K562 (cell line): Measurements from ENCODE around the gene ZNF408. TPM values are rescaled to one million over a fixed set of nuclear protein-coding genes. Genes with fewer than 3 reads are reported as not detected.

Experiments
- ATAC-seq: fragments of 200-7000 bp; cut with Tn5 transposase; 3 replicates; pipeline ENCODE4 v1.9.1; 2020; ENCODE audit warnings: moderate library complexity
- BruUV-seq: library from RNA; stranded (reverse); fragments of 400-500 nt; replicated peaks from 2 replicates; lab custom pipeline; 2021; lab: Mats Ljungman, UMichigan
- CTCF ChIA-PET: fragments of 300-600 bp; formaldehyde crosslinking; extraction: SDS; loops from one replicate; lab custom pipeline; 2021; ENCODE audit warnings: low intra/inter-chr PET ratio; lab: Yijun Ruan, JAX
- POLR2A ChIA-PET: fragments of 300-600, 350-650 bp; sonication (Branson Sonifier 250); formaldehyde crosslinking; extraction: SDS; loops from one replicate; lab custom pipeline; 2021; ENCODE audit warnings: antibody characterized with exemption, inconsistent platforms; lab: Yijun Ruan, JAX
- DNase-seq, 4 experiments: peaks; one replicate each; pipeline versions ENCODE4 v3.0.0 to v3.0.0-alpha.2; 2011 to 2018; ENCODE audit warnings: low spot score in 3 of 4, mixed read lengths in 3 of 4; ENCODE audit errors: extremely low read depth in 1 of 4
- FAIRE-seq: peaks from 2 replicates; lab custom pipeline; 2011; peaks lifted over from hg19 to GRCh38; lab: Jason Lieb, UNC
- H2AFZ ChIP-seq: 2 replicates; pipeline ENCODE4 v1.6.0; 2011; ENCODE audit warnings: low read depth, low read length, control low read depth, inconsistent platforms
- H3K27ac ChIP-seq: fragments of 200-600 bp; 3 replicates; pipeline ENCODE4 v1.8.0; 2011; ENCODE audit warnings: low read depth, mild to moderate bottlenecking, control low read depth, inconsistent platforms, low read length, moderate library complexity, mixed read lengths; ENCODE audit errors: extremely low read depth
- H3K27me3 ChIP-seq, 2 experiments: fragments of 300-600 bp in 1 of 2; 2 replicates in 1 of 2; 3 replicates in 1 of 2; pipeline versions ENCODE4 v1.6.0 to v1.8.0; 2011; ENCODE audit warnings: inconsistent platforms in 2 of 2, low read length in 2 of 2, mild to moderate bottlenecking in 1 of 2, mixed read lengths in 1 of 2, moderate library complexity in 1 of 2; ENCODE audit not compliant: control insufficient read depth in 2 of 2, insufficient read depth in 2 of 2
- H3K36me3 ChIP-seq: fragments of 300-600 bp; 3 replicates; pipeline ENCODE4 v1.8.0; 2011; ENCODE audit warnings: mild to moderate bottlenecking, low read length, inconsistent platforms; ENCODE audit not compliant: control insufficient read depth, insufficient read depth
- H3K4me1 ChIP-seq, 2 experiments: fragments of 200-600 bp in 1 of 2; replicated peaks in 1 of 2; 2 replicates in 1 of 2; 3 replicates in 1 of 2; pipeline versions ENCODE4 v1.5.1 to v1.8.0; 2011; ENCODE audit warnings: inconsistent platforms in 2 of 2, low read length in 2 of 2, mild to moderate bottlenecking in 1 of 2, mixed read lengths in 1 of 2, moderate library complexity in 1 of 2; ENCODE audit not compliant: control insufficient read depth in 2 of 2, insufficient read depth in 2 of 2
- H3K4me2 ChIP-seq: 2 replicates; pipeline ENCODE4 v1.6.1; 2011; ENCODE audit warnings: low read length, control low read depth, inconsistent platforms, mixed read lengths; ENCODE audit not compliant: insufficient read depth
- H3K4me3 ChIP-seq: fragments of 200-600 bp; sonication (generic), shearing (Covaris generic); 2 replicates; pipeline ENCODE4 v1.5.1; 2016; ENCODE audit warnings: control low read depth, inconsistent platforms
- H3K79me2 ChIP-seq: fragments of 200-600 bp; 3 replicates; pipeline ENCODE4 v1.8.0; 2011; ENCODE audit warnings: low read length, inconsistent platforms; ENCODE audit not compliant: control insufficient read depth, insufficient read depth
- H3K9ac ChIP-seq, 2 experiments: 2 replicates each; pipeline versions ENCODE4 v1.6.0 to v1.6.1; 2011; ENCODE audit warnings: low read depth in 2 of 2, low read length in 2 of 2, control low read depth in 1 of 2, inconsistent platforms in 1 of 2, mild to moderate bottlenecking in 1 of 2, mixed read lengths in 1 of 2; ENCODE audit not compliant: insufficient read depth in 1 of 2
- H3K9me1 ChIP-seq: one replicate; pipeline ENCODE4 v1.6.0; 2011; ENCODE audit warnings: inconsistent platforms, mild to moderate bottlenecking, low read length, moderate library complexity; ENCODE audit not compliant: control insufficient read depth, insufficient read depth
- H3K9me3 ChIP-seq: replicated peaks from 2 replicates; pipeline ENCODE4 v1.5.1; 2011; ENCODE audit warnings: low read depth, low read length, inconsistent platforms; ENCODE audit not compliant: control insufficient read depth, insufficient read depth
- H4K20me1 ChIP-seq: replicated peaks from 2 replicates; pipeline ENCODE4 v1.6.1; 2011; ENCODE audit warnings: low read length, inconsistent platforms, mixed read lengths; ENCODE audit not compliant: control insufficient read depth, insufficient read depth
- EGR1 ChIP-seq: fragments of 450-650 bp; conservative IDR thresholded peaks from 2 replicates; pipeline ENCODE4 v1.6.1; 2017; ENCODE audit warnings: mild to moderate bottlenecking
- ESRRA ChIP-seq: fragments of 450-650 bp; IDR thresholded peaks from 2 replicates; pipeline ENCODE4 v1.6.1; 2014; ENCODE audit warnings: low read depth, mild to moderate bottlenecking, moderate library complexity, borderline replicate concordance
- FOXJ2 ChIP-seq: fragments of 200-800 bp; sonication (Bioruptor generic); IDR thresholded peaks from 2 replicates; pipeline ENCODE4 v1.6.1; 2016; ENCODE audit warnings: missing genetic modification characterization, missing compliant biosample characterization
- JUND ChIP-seq, 2 experiments: IDR thresholded peaks; 2 replicates in 1 of 2; 3 replicates in 1 of 2; pipeline ENCODE4 v1.6.1; 2011; ENCODE audit warnings: borderline replicate concordance in 2 of 2, low read depth in 2 of 2, low read length in 2 of 2, improper control_type of control experiment in 1 of 2, missing biosample characterization in 1 of 2, missing genetic modification characterization in 1 of 2, missing genetic modification reagents in 1 of 2
- KLF16 ChIP-seq: IDR thresholded peaks from 2 replicates; pipeline ENCODE4 v1.6.1; 2016; ENCODE audit warnings: antibody characterized with exemption
- MEF2D ChIP-seq: conservative IDR thresholded peaks from 2 replicates; pipeline ENCODE4 v1.6.1; 2016; ENCODE audit warnings: low read depth, missing genetic modification characterization, missing compliant biosample characterization
- MTA3 ChIP-seq: fragments of 450-650 bp; formaldehyde crosslinking; IDR thresholded peaks from 2 replicates; pipeline ENCODE4 v1.6.1; 2017; ENCODE audit warnings: mild to moderate bottlenecking, borderline replicate concordance
- NFIX ChIP-seq: fragments of 250-450 bp; sonication (Bioruptor Pico); IDR thresholded peaks from 2 replicates; pipeline ENCODE4 v1.4.0; 2020; ENCODE audit warnings: low read depth, mild to moderate bottlenecking, moderate library complexity
- OTX1 ChIP-seq: fragments of 450-650 bp; formaldehyde crosslinking; IDR thresholded peaks from 2 replicates; pipeline ENCODE4 v1.4.0; 2022; ENCODE audit warnings: mild to moderate bottlenecking
- STAG1 ChIP-seq: sonication (generic); formaldehyde crosslinking; IDR thresholded peaks from 2 replicates; pipeline ENCODE4 v1.5.0; 2020; ENCODE audit warnings: missing genetic modification reagents, borderline replicate concordance
- ZNF134 ChIP-seq: fragments of 250-450 bp; sonication (Bioruptor Pico); conservative IDR thresholded peaks from 2 replicates; pipeline ENCODE4 v1.4.0; 2020
- ZNF212 ChIP-seq: fragments of 450-650 bp; formaldehyde crosslinking; IDR thresholded peaks from 2 replicates; pipeline ENCODE4 v1.4.0; 2020; ENCODE audit warnings: mild to moderate bottlenecking
- ZNF23 ChIP-seq: fragments of 250-450 bp; sonication (Bioruptor Pico); IDR thresholded peaks from 2 replicates; pipeline ENCODE4 v1.4.0; 2020; ENCODE audit warnings: mild to moderate bottlenecking
- WGBS: fragments of 100-300 bp; shearing (Covaris generic); methylation state at CpG from one replicate; pipeline ENCODE4 v1.1.6; 2016; ENCODE audit warnings: low coverage, mixed read lengths; ENCODE audit not compliant: insufficient coverage; ENCODE audit errors: missing lambda C conversion rate; 5-methylcytosine and 5-hydroxymethylcytosine counted together
- in situ Hi-C: fragments of 300-500 bp; cut with MboI; formaldehyde crosslinking; loops from 4 replicates; pipeline ENCODE4 v1.15.0; 2018; ENCODE audit warnings: inconsistent platforms, mixed read lengths
- intact Hi-C: fragments of 100-400 bp; cut with micrococcal nuclease; formaldehyde crosslinking; loops from 2 replicates; pipeline ENCODE4 v1.14.2; 2022
- polyA plus RNA-seq, 8 experiments: library from polyadenylated mRNA; depleted of rRNA in 4 of 8; stranded (reverse) in 5 of 8; unstranded in 3 of 8; fragments of >200 nt; fragmentation: Nextera tagmentation in 2 of 8; fragmentation: Illumina TruSeq in 1 of 8; extraction: Ambion mirVana in 2 of 8; extraction: Trizol in 1 of 8; gene quantifications; 2 replicates each; pipeline versions ENCODE4 v1.2.1 to v1.2.3, GENCODE V29; 2011 to 2014; ENCODE audit warnings: inconsistent platforms in 1 of 8, missing spikeins in 1 of 8
- total RNA-seq, 7 experiments: library from RNA; depleted of rRNA in 6 of 7; stranded (reverse); fragments of >200 nt in 6 of 7; fragmentation: Illumina TruSeq in 2 of 7; extraction: Trizol in 2 of 7; gene quantifications; 2 replicates each; pipeline versions ENCODE4 v1.2.1 to v1.2.3, GENCODE V29; 2011 to 2021; ENCODE audit warnings: low replicate concordance in 1 of 7
- TF ChIP-seq, protein P1 (sequence below): fragments of 250-450 bp; sonication (Bioruptor Pico); IDR thresholded peaks from 2 replicates; pipeline ENCODE4 v1.4.0; 2020; ENCODE audit warnings: borderline replicate concordance
- TF ChIP-seq, protein P2 (sequence below): fragments of 450-650 bp; formaldehyde crosslinking; IDR thresholded peaks from 2 replicates; pipeline ENCODE4 v1.4.0; 2020; ENCODE audit warnings: mild to moderate bottlenecking, moderate library complexity
- TF ChIP-seq, protein P3 (sequence below): sonication (generic); formaldehyde crosslinking; IDR thresholded peaks from 2 replicates; pipeline ENCODE4 v1.8.0; 2023; ENCODE audit warnings: mild to moderate bottlenecking, missing genetic modification reagents

Gene ZNF408
- total and polyA plus RNA-seq, 9 of the 15 experiments (the other 6 are each of a cell fraction or from before 2014, with no cell fraction given), result 0.15 to 18.4 (median 7.4) TPM

DNA sequence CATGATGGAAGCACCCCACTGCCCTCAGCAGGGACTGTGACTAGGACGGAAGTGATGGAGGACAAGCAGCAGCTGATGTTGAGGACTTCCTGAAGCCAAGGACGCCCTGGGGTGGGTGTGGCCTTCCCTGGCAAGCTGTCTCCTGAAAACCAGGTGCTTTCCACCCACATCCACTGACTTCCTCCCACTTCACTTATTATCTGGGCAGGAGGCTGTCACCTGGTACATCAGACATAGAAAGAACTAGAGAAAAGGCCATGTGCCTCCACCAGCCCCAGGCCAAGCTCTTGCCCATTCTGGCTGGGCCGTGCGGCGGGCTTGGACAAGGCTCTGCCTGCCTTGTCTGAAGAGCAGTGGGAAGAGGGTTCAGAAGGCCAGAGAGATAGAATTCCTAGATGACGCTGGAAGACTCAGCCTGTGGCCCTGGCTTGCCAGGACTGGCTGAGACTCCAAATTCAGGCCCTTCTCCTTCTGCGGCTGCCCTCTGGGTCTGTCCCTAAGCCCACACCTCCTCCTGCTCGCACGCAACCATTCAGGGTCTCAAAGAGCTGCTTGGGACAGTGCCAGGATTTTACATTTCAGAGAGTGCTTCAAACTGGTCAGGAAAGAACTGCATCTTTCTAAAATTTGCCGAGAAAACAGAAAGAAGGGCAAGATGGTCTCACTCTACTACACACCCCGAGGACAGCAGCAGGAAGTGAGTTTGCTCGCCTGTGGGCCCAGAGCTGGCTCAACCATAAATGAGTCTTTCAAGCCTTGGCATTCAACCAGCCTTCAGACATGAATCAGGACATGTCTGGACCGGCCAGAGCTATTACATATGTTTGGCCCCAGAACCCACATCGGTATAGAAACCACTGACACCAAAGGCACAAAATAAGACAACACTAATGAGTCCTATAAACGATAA lies 13.7 kb upstream of the ZNF408 start (continued):
- TF ChIP-seq MEF2D (tag), result no peak
- TF ChIP-seq ESRRA, result no peak

DNA sequence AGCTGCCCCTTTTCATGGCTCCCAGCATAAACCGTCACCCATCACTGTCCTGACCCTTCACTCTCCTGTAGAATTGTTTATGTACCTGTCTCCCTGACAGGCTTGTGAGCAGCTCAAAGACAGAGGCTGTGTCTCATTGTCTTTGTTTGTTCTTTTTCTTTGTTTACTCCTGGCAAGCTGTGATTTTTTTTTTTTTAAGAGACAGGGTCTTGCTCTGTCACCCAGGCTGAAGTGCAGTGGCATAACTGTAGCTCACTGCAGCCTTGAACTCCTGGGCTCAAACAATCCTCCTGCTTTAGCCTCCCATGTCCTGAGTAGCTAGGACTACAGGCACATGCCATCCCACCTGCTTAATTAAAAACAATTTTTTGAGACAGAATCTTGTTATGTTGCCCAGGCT lies 10.1 kb upstream of the ZNF408 start:
- no peaks in the 10 kb centered on the region for H4K20me1 ChIP-seq
- H2AFZ ChIP-seq, result no peak overlapping the region
- H3K4me3 ChIP-seq, result no peak overlapping the region
- in situ Hi-C loops (no loop called here), intact Hi-C loops (no loop called here)
- ChIA-PET CTCF (no interaction called here), POLR2A (interaction anchor here (0.5 to 1.2 kb wide), 4 partner anchors 10 to 68 kb away, joined by 3 to 5 read pairs (median 4); partner anchors contain the start of genes ARHGAP1 and ZNF408)
- H3K79me2 ChIP-seq, result no peaks in the 10 kb centered on the region
- no peak overlapping the region for H3K27ac ChIP-seq
- no peaks in the 10 kb centered on the region for H3K9me1 ChIP-seq
- H3K4me1 ChIP-seq, result peaks cover 6 to 11% of the 10 kb centered on the region in 2 experiments; a peak in 4 of 5 replicates
- 92% methylated on average over 1 of the region's 1 CpG for WGBS
- H3K9ac ChIP-seq, result no peak overlapping the region
- no peaks in the 10 kb centered on the region for H3K9me3 ChIP-seq
- no peak for ATAC-seq
- no peak for DNase-seq
- H3K27me3 ChIP-seq, result no peaks in the 10 kb centered on the region
- BruUV-seq, result no TSS peak
- FAIRE-seq, result no peak
- H3K4me2 ChIP-seq, result no peak overlapping the region
- H3K36me3 ChIP-seq, result peaks cover 38% of the 10 kb centered on the region; the same call in 2 of the 3 replicates
- no peak for TF ChIP-seq ZNF212 (CRISPR knock-in tag)
- TF ChIP-seq NFIX (CRISPR knock-in tag), result no peak
- no peak for TF ChIP-seq EGR1
- TF ChIP-seq, protein P1, sequence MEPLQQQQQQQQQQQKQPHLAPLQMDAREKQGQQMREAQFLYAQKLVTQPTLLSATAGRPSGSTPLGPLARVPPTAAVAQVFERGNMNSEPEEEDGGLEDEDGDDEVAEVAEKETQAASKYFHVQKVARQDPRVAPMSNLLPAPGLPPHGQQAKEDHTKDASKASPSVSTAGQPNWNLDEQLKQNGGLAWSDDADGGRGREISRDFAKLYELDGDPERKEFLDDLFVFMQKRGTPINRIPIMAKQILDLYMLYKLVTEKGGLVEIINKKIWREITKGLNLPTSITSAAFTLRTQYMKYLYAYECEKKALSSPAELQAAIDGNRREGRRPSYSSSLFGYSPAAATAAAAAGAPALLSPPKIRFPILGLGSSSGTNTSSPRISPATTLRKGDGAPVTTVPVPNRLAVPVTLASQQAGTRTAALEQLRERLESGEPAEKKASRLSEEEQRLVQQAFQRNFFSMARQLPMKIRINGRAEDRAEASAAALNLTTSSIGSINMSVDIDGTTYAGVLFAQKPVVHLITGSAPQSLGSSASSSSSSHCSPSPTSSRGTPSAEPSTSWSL (CRISPR knock-in tag), result no peak
- TF ChIP-seq ZNF134 (CRISPR knock-in tag), result no peak
- TF ChIP-seq JUND (IDR thresholded peaks at IDR 0.05; ENCODE audit: borderline replicate concordance, low read depth, low read length), result no peak
- TF ChIP-seq JUND (tag; IDR thresholded peaks at IDR 0.05; ENCODE audit: borderline replicate concordance, low read depth, low read length), result no peak
- TF ChIP-seq KLF16, result no peak
- TF ChIP-seq ZNF23 (CRISPR knock-in tag), result no peak
- no peak for TF ChIP-seq OTX1 (CRISPR knock-in tag)
- no peak for TF ChIP-seq MTA3
- TF ChIP-seq, protein P2, sequence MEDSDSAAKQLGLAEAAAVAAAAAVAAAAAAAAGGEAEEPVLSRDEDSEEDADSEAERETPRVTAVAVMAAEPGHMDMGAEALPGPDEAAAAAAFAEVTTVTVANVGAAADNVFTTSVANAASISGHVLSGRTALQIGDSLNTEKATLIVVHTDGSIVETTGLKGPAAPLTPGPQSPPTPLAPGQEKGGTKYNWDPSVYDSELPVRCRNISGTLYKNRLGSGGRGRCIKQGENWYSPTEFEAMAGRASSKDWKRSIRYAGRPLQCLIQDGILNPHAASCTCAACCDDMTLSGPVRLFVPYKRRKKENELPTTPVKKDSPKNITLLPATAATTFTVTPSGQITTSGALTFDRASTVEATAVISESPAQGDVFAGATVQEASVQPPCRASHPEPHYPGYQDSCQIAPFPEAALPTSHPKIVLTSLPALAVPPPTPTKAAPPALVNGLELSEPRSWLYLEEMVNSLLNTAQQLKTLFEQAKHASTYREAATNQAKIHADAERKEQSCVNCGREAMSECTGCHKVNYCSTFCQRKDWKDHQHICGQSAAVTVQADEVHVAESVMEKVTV (CRISPR knock-in tag), result no peak
- no peak for TF ChIP-seq FOXJ2 (tag)
- no peak for TF ChIP-seq STAG1 (CRISPR knock-in tag)
- TF ChIP-seq, protein P3, sequence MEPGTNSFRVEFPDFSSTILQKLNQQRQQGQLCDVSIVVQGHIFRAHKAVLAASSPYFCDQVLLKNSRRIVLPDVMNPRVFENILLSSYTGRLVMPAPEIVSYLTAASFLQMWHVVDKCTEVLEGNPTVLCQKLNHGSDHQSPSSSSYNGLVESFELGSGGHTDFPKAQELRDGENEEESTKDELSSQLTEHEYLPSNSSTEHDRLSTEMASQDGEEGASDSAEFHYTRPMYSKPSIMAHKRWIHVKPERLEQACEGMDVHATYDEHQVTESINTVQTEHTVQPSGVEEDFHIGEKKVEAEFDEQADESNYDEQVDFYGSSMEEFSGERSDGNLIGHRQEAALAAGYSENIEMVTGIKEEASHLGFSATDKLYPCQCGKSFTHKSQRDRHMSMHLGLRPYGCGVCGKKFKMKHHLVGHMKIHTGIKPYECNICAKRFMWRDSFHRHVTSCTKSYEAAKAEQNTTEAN (CRISPR knock-in tag), result no peak
